Esophagus (tissue), 2 donors: ENCODE data around the gene NLRX1. TPM values are rescaled to one million over a fixed set of nuclear protein-coding genes. Genes with fewer than 3 reads are reported as not detected.

ENCODE experiments used
- H3K27ac ChIP-seq, 2 donors: one replicate each; pipeline ENCODE4 v1.5.1; 2013; ENCODE audit warnings: low read depth in 2 of 2, mild to moderate bottlenecking in 2 of 2, inconsistent platforms in 1 of 2, low read length in 1 of 2, moderate library complexity in 1 of 2
- H3K27me3 ChIP-seq, 2 donors: one replicate each; pipeline ENCODE4 v1.6.1; 2013; ENCODE audit warnings: low read length in 2 of 2, control low read depth in 1 of 2, mild to moderate bottlenecking in 1 of 2; ENCODE audit not compliant: insufficient read depth in 2 of 2, control insufficient read depth in 1 of 2
- H3K36me3 ChIP-seq, 2 donors: one replicate each; pipeline ENCODE4 v1.6.1; 2013; ENCODE audit warnings: low read length in 1 of 2; ENCODE audit not compliant: control insufficient read depth in 2 of 2, insufficient read depth in 2 of 2
- H3K4me1 ChIP-seq, 2 donors: one replicate each; pipeline ENCODE4 v1.6.1; 2013; ENCODE audit warnings: low read length in 1 of 2; ENCODE audit not compliant: control insufficient read depth in 2 of 2, insufficient read depth in 2 of 2
- H3K4me3 ChIP-seq, 2 donors: one replicate each; pipeline ENCODE4 v1.5.1; 2013; ENCODE audit warnings: low read length in 2 of 2, mild to moderate bottlenecking in 2 of 2, low read depth in 1 of 2, moderate library complexity in 1 of 2
- H3K9me3 ChIP-seq, 2 donors: one replicate each; pipeline ENCODE4 v1.6.1; 2013; ENCODE audit warnings: mild to moderate bottlenecking in 2 of 2, low read depth in 1 of 2, low read length in 1 of 2, moderate library complexity in 1 of 2; ENCODE audit not compliant: control insufficient read depth in 2 of 2, insufficient read depth in 1 of 2
- WGBS, 2 donors: extraction: QIAGEN DNeasy Blood & Tissue Kit; methylation state at CpG; one replicate each; pipeline ENCODE4 v1.1.7; 2013; 5-methylcytosine and 5-hydroxymethylcytosine counted together
- polyA plus RNA-seq, 2 donors: library from polyadenylated mRNA; stranded (reverse); fragments of 200-250 nt; gene quantifications; one replicate each; pipeline ENCODE4 v1.2.3, GENCODE V29; 2013
- donor health status: healthy with polysubstance abuse.
- donor health status: Bipolar disorder and iron deficiency.

NLRX1 gene
- polyA plus RNA-seq, 2 donors, result 24.9 to 38.8 TPM

GRCh38 chr11:119152604-119153003 lies 15.9 kb upstream of the NLRX1 start:
- Histone ChIP-seq H3K9me3 (no peaks in the 10 kb centered on the region), H3K36me3 (no peaks in the 10 kb centered on the region), H3K4me3 (no peak overlapping the region), H3K27me3 (peaks cover 0 to 5% of the 10 kb centered on the region in 2 donors), H3K27ac (no peak overlapping the region), H3K4me1 (peaks cover 3 to 22% of the 10 kb centered on the region in 2 donors)
- WGBS, 2 donors, result 86 to 94% methylated on average over 4 of the region's 4 CpGs

GRCh38 chr11:119153049-119153818 lies 15.3 kb upstream of the NLRX1 start:
- Histone ChIP-seq H3K4me1 (peaks cover 3 to 19% of the 10 kb centered on the region in 2 donors), H3K9me3 (no peaks in the 10 kb centered on the region), H3K36me3 (no peaks in the 10 kb centered on the region), H3K27me3 (peaks cover 0 to 5% of the 10 kb centered on the region in 2 donors), H3K4me3 (no peak overlapping the region), H3K27ac (no peak overlapping the region)
- 83 to 85% methylated on average over 9 of the region's 9 CpGs for WGBS, 2 donors

GRCh38 chr11:119154178-119154577 lies 14.3 kb upstream of the NLRX1 start:
- H3K4me1 ChIP-seq, result peaks cover 3 to 15% of the 10 kb centered on the region in 2 donors
- 90 to 92% methylated on average over 6 of the region's 6 CpGs for WGBS, 2 donors
- no peaks in the 10 kb centered on the region for H3K9me3 ChIP-seq
- H3K4me3 ChIP-seq, result no peak overlapping the region
- no peak overlapping the region for H3K27ac ChIP-seq
- H3K36me3 ChIP-seq, result no peaks in the 10 kb centered on the region
- peaks cover 0 to 4% of the 10 kb centered on the region in 2 donors for H3K27me3 ChIP-seq

GRCh38 chr11:119155733-119156492 lies 12.6 kb upstream of the NLRX1 start:
- Histone ChIP-seq H3K27me3 (no peaks in the 10 kb centered on the region), H3K9me3 (no peaks in the 10 kb centered on the region), H3K36me3 (no peaks in the 10 kb centered on the region), H3K4me3 (no peak overlapping the region), H3K27ac (no peak overlapping the region), H3K4me1 (peaks cover 4 to 5% of the 10 kb centered on the region in 2 donors)
- 41 to 47% methylated on average over 8 of the region's 8 CpGs for WGBS, 2 donors

- Histone ChIP-seq H3K27ac (no peak overlapping the region), H3K9me3 (no peaks in the 10 kb centered on the region), H3K36me3 (no peaks in the 10 kb centered on the region), H3K4me1 (peaks cover 3 to 5% of the 10 kb centered on the region in 2 donors), H3K27me3 (no peaks in the 10 kb centered on the region), H3K4me3 (no peak overlapping the region)
- WGBS, 2 donors, result 81 to 86% methylated on average over 10 of the region's 10 CpGs
Observed at GRCh38 chr11:119156496-119156895, 12.0 kb upstream of the NLRX1 start.

GRCh38 chr11:119157063-119157462 lies 11.5 kb upstream of the NLRX1 start:
- Histone ChIP-seq H3K27me3 (no peaks in the 10 kb centered on the region), H3K4me3 (no peak overlapping the region), H3K4me1 (peaks cover 3 to 5% of the 10 kb centered on the region in 2 donors), H3K36me3 (no peaks in the 10 kb centered on the region), H3K27ac (no peak overlapping the region), H3K9me3 (no peaks in the 10 kb centered on the region)
- 49 to 57% methylated on average over 3 of the region's 3 CpGs for WGBS, 2 donors

- Histone ChIP-seq H3K27me3 (no peaks in the 10 kb centered on the region), H3K4me1 (peaks cover 3 to 5% of the 10 kb centered on the region in 2 donors), H3K36me3 (no peaks in the 10 kb centered on the region), H3K4me3 (no peak overlapping the region), H3K9me3 (no peaks in the 10 kb centered on the region), H3K27ac (no peak overlapping the region)
- WGBS, 2 donors, result 92% methylated on average over 13 of the region's 13 CpGs
Observed at GRCh38 chr11:119158467-119158866, 10.1 kb upstream of the NLRX1 start.

GRCh38 chr11:119160151-119160550 lies 8.4 kb upstream of the NLRX1 start:
- Histone ChIP-seq H3K36me3 (no peaks in the 10 kb centered on the region), H3K4me1 (peaks cover 2 to 3% of the 10 kb centered on the region in 2 donors), H3K27ac (no peak overlapping the region), H3K27me3 (no peaks in the 10 kb centered on the region), H3K9me3 (no peaks in the 10 kb centered on the region), H3K4me3 (no peak overlapping the region)
- 93 to 94% methylated on average over 9 of the region's 9 CpGs for WGBS, 2 donors

GRCh38 chr11:119161871-119162270 lies 6.7 kb upstream of the NLRX1 start:
- H3K27ac ChIP-seq, result no peak overlapping the region
- no peak overlapping the region for H3K4me3 ChIP-seq
- peaks cover 1 to 2% of the 10 kb centered on the region in 2 donors for H3K4me1 ChIP-seq
- H3K36me3 ChIP-seq, result no peaks in the 10 kb centered on the region
- no peaks in the 10 kb centered on the region for H3K27me3 ChIP-seq
- 78 to 83% methylated on average over 8 of the region's 8 CpGs for WGBS, 2 donors
- H3K9me3 ChIP-seq, result no peaks in the 10 kb centered on the region
